NCI-H69 (cell line): ENCODE results near the gene MRTFB.
"Not testable (repeated sequence)": the region's sequence is repeated elsewhere in the genome, so short reads cannot be mapped to it uniquely, and the experiment has no call there.

Experiments
- DNase-seq: peaks from one replicate; lab custom pipeline; 2025; lab: John Stamatoyannopoulos, UW

Gene MRTFB

GRCh38 chr16:14105760-14106375 is 34.7 kb downstream of the MRTFB start:
- no peak for DNase-seq

- no peak for DNase-seq
Measured at GRCh38 chr16:14106457-14106856, 35.3 kb downstream of the MRTFB start.

GRCh38 chr16:14106961-14107360 is 35.8 kb downstream of the MRTFB start:
- no peak for DNase-seq

- no peak for DNase-seq
Measured at GRCh38 chr16:14109077-14109775, 38.1 kb downstream of the MRTFB start.

- no peak for DNase-seq
Measured at GRCh38 chr16:14109782-14110727, 38.9 kb downstream of the MRTFB start.

GRCh38 chr16:14110728-14111251 is 39.7 kb downstream of the MRTFB start:
- no peak for DNase-seq

GRCh38 chr16:14111713-14112538 is 40.8 kb downstream of the MRTFB start:
- DNase-seq = peak; percentile 73

GRCh38 chr16:14112539-14112856 is 41.4 kb downstream of the MRTFB start:
- DNase-seq = no peak

- no peak for DNase-seq
Measured at GRCh38 chr16:14113344-14113743, 42.2 kb downstream of the MRTFB start.

GRCh38 chr16:14117051-14117450 is 45.9 kb downstream of the MRTFB start:
- DNase-seq = peak; percentile 15

GRCh38 chr16:14119799-14120198 is 48.7 kb downstream of the MRTFB start:
- DNase-seq = no peak

GRCh38 chr16:14120335-14120734 is 49.2 kb downstream of the MRTFB start:
- DNase-seq = no peak

GRCh38 chr16:14121142-14121541 is 50.0 kb downstream of the MRTFB start:
- DNase-seq = no peak

- DNase-seq = no peak
Measured at GRCh38 chr16:14121872-14122271, 50.8 kb downstream of the MRTFB start.

- not testable (repeated sequence) for DNase-seq
Measured at GRCh38 chr16:14122430-14122829, 51.3 kb downstream of the MRTFB start.

GRCh38 chr16:14125000-14125681 is 54.0 kb downstream of the MRTFB start:
- no peak for DNase-seq

GRCh38 chr16:14125708-14126107 is 54.6 kb downstream of the MRTFB start:
- DNase-seq = no peak

GRCh38 chr16:14128097-14128496 is 57.0 kb downstream of the MRTFB start:
- DNase-seq = no peak

GRCh38 chr16:14129502-14129901 is 58.4 kb downstream of the MRTFB start:
- DNase-seq = no peak

- no peak for DNase-seq
Measured at GRCh38 chr16:14131774-14132695, 60.9 kb downstream of the MRTFB start.
